ENCODE measurements around the gene RAPH1. TPM values are rescaled to one million over a fixed set of nuclear protein-coding genes. Genes with fewer than 3 reads are reported as not detected.

The RAPH1 gene
- total and polyA plus RNA-seq, 7 donors = 4.8 to 19.9 (median 11.8) TPM

DNA sequence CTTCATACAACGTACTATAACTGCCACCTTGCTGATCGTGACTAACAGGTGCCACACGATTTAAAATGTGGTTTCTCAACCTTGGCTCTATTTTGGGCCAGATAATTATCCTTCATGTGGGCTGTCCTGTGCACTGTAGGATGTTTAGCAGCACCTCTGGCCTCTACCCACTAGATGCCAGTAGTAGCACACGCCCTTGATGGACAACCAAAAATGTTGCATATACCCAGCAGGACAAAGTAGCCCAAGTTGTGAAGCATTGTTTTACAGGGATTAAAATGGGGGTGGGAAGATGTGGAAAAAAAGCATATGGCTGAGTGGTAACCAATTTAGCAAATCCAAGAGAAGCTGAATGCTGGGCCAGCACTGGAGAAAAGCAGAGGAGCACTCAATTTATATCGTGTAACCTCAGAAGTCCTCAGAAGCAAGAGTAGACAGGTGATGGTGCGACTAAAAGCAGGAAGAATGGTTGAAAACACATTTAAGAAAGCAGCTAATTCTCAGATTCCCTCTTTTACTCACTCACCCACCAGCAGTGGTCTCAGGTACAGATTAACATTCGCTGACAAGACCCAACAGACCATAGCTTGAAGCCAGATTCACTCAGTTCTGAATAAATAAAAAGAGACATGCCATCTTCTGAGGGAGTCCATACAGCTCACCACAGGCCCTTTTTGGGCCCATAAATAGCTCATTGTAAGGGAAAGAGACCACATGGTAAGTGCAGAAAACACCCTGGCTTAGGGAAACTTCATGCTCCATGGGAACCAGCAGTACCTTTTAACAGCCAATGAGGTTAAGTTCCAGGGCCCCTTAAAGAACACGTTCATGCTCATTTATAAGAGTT is 50.6 kb downstream of the RAPH1 start:
- Histone ChIP-seq H3K36me3 (peaks cover 0 to 7% (median under 1%) of the 10 kb centered on the region in 4 donors), H3K27ac (no peak overlapping the region), H3K27me3 (no peaks in the 10 kb centered on the region), H3K4me1 (no peaks in the 10 kb centered on the region), H3K4me3 (no peak overlapping the region), H3K9me3 (no peaks in the 10 kb centered on the region)
- no peak for DNase-seq
- intact Hi-C loops (cut with DNase I) = loop anchor here (1.0 to 5.0 kb wide), 3 partner anchors 168 to 425 kb away; no protein-coding TSS in a partner anchor
- no peak for TF ChIP-seq POLR2A (IDR thresholded peaks at IDR 0.05)
- TF ChIP-seq, protein P1, sequence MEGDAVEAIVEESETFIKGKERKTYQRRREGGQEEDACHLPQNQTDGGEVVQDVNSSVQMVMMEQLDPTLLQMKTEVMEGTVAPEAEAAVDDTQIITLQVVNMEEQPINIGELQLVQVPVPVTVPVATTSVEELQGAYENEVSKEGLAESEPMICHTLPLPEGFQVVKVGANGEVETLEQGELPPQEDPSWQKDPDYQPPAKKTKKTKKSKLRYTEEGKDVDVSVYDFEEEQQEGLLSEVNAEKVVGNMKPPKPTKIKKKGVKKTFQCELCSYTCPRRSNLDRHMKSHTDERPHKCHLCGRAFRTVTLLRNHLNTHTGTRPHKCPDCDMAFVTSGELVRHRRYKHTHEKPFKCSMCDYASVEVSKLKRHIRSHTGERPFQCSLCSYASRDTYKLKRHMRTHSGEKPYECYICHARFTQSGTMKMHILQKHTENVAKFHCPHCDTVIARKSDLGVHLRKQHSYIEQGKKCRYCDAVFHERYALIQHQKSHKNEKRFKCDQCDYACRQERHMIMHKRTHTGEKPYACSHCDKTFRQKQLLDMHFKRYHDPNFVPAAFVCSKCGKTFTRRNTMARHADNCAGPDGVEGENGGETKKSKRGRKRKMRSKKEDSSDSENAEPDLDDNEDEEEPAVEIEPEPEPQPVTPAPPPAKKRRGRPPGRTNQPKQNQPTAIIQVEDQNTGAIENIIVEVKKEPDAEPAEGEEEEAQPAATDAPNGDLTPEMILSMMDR (IDR thresholded peaks at IDR 0.05) = peak; percentile 53 to 55 (median 53)
- WGBS, 2 donors = 74 to 75% methylated on average over 8 of the region's 8 CpGs

DNA sequence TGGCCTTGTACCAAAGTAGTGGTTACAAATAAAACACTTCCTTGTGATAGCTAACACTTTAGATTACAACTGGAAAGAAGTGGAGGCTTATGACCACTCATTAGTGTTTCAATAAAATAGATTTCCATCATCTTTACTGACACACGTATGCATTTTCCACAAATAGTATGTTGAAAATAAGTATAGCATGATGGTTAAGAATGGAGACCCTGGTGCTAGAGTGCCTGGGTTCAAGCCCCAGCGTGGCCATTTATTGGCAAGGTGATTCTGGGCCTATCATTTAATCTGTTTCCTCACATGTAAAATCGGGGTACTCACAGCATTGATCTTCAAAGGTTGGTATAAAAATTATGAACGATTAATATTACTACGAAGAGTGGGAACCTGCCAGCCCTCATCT is 54.5 kb downstream of the RAPH1 start:
- 88 to 92% methylated on average over 5 of the region's 5 CpGs for WGBS, 2 donors

DNA sequence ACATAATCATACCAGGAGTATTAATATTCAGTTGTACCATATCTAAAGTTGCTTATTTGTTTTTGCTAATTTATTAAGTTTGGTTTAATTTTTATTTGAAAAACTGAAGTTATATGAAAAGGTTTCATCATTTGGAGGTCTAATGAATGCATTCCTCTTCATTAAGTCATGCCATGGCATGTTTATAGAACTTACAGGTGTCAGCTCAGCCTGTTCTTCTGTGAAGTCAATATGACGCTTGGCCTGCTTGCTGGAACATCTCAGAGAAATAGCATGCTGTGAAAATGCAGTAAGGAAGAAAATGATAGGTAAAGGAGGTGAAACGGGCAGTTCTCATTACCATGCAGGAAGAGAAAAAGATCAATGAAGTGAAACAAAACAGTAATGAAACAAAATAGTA is 58.2 kb downstream of the RAPH1 start:
- no peak for DNase-seq
- no peaks in the 10 kb centered on the region for H3K27me3 ChIP-seq
- no peaks in the 10 kb centered on the region for H3K36me3 ChIP-seq
- intact Hi-C loops (cut with DNase I) = no loop called here
- no peaks in the 10 kb centered on the region for H3K4me1 ChIP-seq
- whole genome bisulfite sequencing, 2 donors = 88% methylated on average over 2 of the region's 2 CpGs
- no peak overlapping the region for H3K27ac ChIP-seq
- TF ChIP-seq, protein P1 (IDR thresholded peaks at IDR 0.05) = no peak
- TF ChIP-seq POLR2AphosphoS5 (IDR thresholded peaks at IDR 0.05) (no peak), EP300 (IDR thresholded peaks at IDR 0.05) (no peak), POLR2A (IDR thresholded peaks at IDR 0.05) (no peak)
- H3K9me3 ChIP-seq = no peaks in the 10 kb centered on the region
- no peak overlapping the region for H3K4me3 ChIP-seq

More for the DNA sequence above, 54.5 kb downstream of the RAPH1 start:
- no peaks in the 10 kb centered on the region for H3K4me1 ChIP-seq
- DNase-seq = no peak
- TF ChIP-seq, protein P1 (IDR thresholded peaks at IDR 0.05) = no peak
- no peak for TF ChIP-seq EP300 (IDR thresholded peaks at IDR 0.05)
- no peak for TF ChIP-seq POLR2A (IDR thresholded peaks at IDR 0.05)
- TF ChIP-seq POLR2AphosphoS5 (IDR thresholded peaks at IDR 0.05) = no peak
- no peak overlapping the region for H3K27ac ChIP-seq
- no peaks in the 10 kb centered on the region for H3K27me3 ChIP-seq
- intact Hi-C loops (cut with DNase I) = no loop called here
- H3K9me3 ChIP-seq = no peaks in the 10 kb centered on the region
- H3K4me3 ChIP-seq = no peak overlapping the region
- peaks cover 0 to 2% (median 0%) of the 10 kb centered on the region in 4 donors for H3K36me3 ChIP-seq

DNA sequence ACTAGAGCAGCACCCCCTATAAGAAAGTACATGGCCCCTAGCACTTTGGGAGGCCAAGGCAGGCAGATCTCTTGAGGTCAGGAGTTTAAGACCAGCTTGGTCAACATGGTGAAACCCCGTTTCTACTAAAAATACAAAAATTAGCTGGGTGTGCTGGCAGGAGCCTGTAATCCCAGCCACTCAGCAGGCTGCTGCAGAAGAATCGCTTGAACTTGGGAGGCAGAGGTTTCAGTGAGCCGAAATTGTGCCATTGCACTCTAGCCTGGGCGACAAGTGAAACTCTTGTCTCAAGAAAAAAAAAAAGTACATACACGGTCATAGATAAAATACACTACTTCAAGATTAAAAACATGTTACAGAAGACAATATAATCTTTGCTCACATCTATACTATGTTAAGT is 63.8 kb downstream of the RAPH1 start:
- Histone ChIP-seq H3K36me3 (no peaks in the 10 kb centered on the region), H3K4me3 (no peak overlapping the region), H3K27me3 (no peaks in the 10 kb centered on the region), H3K9me3 (no peaks in the 10 kb centered on the region), H3K4me1 (peaks cover 0 to 14% (median 4%) of the 10 kb centered on the region in 4 donors), H3K27ac (no peak overlapping the region)
- no peak for DNase-seq
- intact Hi-C loops (cut with DNase I) = no loop called here
- 93 to 95% methylated on average over 5 of the region's 5 CpGs for WGBS, 2 donors
- TF ChIP-seq POLR2A (IDR thresholded peaks at IDR 0.05) = no peak
- TF ChIP-seq, protein P1 (IDR thresholded peaks at IDR 0.05) = no peak
- TF ChIP-seq EP300 (IDR thresholded peaks at IDR 0.05) = no peak
- no peak for TF ChIP-seq POLR2AphosphoS5 (IDR thresholded peaks at IDR 0.05)
